22Rv1 (cell line): ENCODE data around the gene ACAP3.

Source experiments
- H3K27ac ChIP-seq: fragments of 450-650 bp; 2 replicates; pipeline ENCODE4 v1.5.1; 2017
- ZFX ChIP-seq: fragments of 450-650 bp; IDR thresholded peaks from 2 replicates; pipeline ENCODE4 v1.6.1; 2017; ENCODE audit warnings: antibody characterized with exemption, borderline replicate concordance
- TF ChIP-seq, protein P1 (sequence below): fragments of 450-650 bp; IDR thresholded peaks from 2 replicates; pipeline ENCODE4 v1.5.1; 2017; ENCODE audit warnings: mild to moderate bottlenecking

ACAP3 gene

DNA sequence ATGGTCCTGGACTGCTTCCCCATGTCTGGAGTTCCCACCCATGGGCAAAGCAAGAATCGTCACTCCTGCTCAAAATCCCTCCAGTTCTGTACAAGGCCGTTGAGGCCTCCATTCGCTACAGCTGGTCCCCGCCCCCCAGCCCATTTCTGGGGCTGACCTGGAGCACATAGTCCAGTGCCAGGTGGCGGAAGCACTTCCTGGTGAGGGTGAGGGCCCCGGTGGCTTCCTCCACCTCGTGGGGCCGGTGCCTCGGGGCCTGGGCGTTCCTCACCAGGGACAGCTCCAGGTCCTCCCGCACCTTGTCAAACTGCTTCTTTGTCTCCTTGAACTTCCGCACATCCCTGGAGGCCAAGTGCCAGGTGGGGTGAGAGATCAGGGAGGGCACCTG is 7.4 kb downstream of the ACAP3 start:
- TF ChIP-seq ZFX, result no peak
- TF ChIP-seq, protein P1, sequence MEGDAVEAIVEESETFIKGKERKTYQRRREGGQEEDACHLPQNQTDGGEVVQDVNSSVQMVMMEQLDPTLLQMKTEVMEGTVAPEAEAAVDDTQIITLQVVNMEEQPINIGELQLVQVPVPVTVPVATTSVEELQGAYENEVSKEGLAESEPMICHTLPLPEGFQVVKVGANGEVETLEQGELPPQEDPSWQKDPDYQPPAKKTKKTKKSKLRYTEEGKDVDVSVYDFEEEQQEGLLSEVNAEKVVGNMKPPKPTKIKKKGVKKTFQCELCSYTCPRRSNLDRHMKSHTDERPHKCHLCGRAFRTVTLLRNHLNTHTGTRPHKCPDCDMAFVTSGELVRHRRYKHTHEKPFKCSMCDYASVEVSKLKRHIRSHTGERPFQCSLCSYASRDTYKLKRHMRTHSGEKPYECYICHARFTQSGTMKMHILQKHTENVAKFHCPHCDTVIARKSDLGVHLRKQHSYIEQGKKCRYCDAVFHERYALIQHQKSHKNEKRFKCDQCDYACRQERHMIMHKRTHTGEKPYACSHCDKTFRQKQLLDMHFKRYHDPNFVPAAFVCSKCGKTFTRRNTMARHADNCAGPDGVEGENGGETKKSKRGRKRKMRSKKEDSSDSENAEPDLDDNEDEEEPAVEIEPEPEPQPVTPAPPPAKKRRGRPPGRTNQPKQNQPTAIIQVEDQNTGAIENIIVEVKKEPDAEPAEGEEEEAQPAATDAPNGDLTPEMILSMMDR, result no peak
- H3K27ac ChIP-seq, result no peak overlapping the region

DNA sequence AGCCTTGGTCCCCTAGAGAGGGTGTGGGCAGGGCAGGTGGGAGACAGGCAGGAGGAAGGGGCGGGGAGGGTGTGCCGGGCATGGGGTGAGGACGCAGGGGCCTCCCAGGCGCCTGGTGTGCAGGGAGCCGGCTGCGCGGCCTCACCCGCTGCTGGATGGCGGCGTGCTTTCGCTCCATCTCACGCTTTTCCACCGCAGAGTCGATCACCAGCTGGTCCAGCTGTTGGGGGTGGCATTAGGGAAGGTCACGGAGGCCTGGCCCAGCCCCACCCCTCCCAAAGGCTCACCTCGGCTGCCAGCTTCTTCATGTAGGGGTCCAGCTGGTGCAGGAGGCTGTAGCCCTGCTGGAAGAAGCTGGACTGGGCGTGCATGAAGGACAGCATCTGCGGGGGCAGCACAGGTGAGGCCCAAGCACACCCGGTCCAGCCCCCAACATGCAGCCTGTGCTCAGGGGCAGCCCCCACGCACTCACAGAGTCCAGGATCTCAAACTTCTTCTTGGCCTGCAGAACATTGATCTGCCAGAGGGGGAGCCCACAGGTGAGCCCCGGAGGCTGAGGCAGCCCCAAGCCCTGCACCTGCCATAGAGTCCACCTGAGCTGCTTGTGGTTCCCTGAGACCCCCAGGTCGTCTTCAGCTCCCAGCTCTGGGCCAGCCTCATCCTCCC is 7.9 kb downstream of the ACAP3 start:
- H3K27ac ChIP-seq, result no peak overlapping the region
- TF ChIP-seq, protein P1, result peak; percentile 33
- TF ChIP-seq ZFX, result no peak

DNA sequence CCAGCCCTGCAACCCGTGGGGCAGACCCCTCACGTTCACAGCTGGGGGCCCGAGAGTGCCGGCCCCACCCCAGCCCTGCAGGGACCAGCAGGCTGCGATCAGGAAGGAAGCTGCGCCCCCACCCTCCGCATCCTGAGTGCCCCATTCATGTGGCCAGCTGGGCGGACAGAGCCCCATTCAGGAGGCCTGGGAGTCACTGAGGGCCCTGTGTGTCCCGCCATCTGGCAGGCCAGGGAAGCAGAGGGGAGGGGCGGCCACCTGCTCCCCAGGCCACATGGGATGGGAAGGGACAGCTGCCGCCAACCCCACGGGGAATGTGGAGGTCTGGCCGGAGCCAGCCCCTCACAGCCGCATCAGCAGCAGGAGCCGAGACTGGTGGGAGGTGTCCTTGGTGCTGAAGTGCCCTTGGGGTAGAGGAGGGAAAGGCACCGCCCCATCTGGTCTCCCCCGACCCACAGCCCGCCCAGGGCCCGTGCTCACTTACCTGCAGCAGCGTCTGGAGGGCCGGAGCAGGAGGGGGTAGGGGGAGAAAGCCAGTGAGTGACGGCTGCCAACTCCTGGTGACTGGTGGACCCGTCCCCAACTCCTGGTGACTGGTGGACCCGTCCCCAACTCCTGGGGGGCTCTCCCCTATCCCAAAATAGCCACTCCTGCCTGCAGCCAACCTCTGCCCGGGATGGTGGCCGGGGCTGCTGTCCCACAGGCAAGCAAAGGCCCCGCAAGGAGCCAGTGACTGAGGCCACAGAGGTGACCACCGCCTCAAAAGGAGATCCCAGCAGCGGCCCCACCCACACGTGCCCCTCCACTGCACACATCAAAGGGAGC is 8.7 kb downstream of the ACAP3 start:
- no peak for TF ChIP-seq ZFX
- TF ChIP-seq, protein P1, result no peak
- no peak overlapping the region for H3K27ac ChIP-seq

DNA sequence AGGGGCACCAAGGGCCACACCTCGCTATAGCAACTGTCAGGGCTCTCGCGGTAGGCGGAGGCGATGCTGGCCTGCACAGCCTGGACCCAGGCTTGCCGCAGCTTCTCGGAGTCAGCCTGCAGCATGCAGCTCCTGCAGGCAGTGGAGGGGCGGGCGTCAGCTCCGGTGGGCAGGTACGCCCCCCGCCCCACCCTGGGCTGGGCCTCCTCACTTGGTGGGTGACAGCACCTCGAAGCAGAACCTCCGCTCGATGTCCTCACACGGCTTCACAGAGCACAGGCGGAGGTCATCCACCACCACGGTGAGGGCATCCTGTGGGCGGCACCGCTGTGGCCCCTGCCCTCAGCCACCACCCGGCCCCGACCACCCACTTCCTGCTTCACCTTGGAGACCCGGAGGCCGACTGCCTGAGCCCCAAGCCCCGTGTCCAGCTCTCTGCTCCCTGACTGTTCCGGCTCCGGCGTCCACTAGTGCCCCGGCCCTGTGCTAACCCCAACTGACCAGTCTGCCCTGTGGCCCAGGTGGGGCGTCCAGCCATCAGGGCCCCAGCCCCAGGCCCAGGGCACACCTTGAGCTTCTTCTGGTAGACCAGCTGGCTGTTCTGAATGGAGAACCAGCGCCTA is 9.8 kb downstream of the ACAP3 start:
- TF ChIP-seq ZFX, result no peak
- TF ChIP-seq, protein P1, result no peak
- no peak overlapping the region for H3K27ac ChIP-seq

DNA sequence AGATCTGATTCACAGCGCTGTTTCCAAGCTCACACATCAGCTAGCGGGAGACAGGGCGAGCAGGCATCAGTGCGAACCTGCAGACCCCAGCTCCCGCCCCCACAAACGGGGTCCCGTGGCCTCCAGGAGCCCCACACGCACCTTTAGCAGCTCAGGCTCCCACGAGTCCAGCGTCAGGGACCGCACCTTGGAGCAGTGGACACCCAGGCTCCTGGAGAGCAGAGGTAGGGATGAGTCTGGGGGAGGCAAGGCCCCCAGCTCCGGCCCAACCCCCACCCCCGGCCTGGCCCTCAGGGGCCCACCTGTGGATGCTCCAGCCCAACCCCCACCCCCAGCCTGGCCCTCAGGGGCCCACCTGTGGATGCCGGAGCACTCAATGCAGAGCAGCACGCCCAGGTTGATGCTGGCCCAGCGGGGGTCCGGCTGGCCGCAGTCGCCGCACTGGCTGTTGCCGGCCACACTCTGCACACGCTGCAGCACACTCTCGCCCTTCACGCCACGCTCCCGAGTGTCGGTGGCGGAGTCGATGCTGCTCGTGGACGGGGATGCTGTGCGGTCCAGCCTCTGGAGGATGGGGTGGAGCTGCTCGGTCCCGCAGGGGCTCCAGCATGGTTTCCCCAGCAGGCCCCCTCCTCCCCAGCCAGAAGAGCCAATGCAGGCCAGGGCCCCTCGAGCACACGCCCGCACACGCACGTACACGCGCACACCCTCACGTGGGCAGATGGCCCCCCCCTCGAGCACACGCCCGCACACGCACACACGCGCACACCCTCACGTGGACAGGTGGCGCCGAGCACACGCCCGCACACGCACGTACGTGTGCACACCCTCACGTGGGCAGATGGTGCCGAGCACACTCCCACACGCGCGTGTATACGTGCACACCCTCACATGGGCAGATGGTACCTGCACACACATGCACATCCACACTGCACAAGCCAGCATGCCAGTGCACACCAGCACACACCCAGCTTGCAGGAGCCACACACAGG is 11.4 kb downstream of the ACAP3 start:
- TF ChIP-seq ZFX, result no peak
- TF ChIP-seq, protein P1, result no peak
- no peak overlapping the region for H3K27ac ChIP-seq

DNA sequence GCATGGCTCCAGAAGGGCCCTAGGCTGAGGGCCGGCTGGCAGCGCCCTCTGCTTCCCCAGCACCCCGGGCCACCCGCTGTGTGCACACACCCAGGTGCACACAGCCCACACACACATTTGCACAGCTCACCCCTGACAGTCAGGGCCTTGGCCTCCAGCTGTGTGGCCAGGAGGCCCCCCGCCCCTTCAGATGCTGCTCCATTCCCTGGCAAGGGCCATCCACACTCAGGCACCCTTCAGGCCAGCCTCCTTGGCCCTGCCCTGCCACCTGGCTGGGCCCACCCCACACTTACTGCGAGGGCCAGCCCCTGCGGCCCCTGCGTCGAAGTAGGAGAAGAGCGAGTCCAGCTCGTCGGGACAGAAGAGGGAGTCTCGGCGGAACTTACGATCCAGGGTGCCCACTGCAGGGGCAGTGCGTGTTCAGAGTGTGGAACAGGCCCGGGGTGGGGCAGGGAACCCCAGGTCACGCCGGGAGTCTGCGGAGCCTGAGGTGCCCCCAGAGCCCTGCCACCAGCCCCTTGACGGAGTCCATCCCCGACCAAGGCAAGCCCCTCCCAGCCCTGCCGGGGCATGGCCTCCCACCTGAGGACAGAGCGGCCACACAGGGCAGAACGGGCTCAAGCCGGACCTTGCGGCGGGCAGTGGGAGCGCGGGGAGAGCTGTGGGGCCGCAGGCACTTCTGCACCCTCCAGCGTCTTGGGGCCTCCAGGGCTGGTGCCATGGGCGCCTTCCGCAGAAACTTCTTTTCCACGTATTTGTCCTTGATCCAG is 12.4 kb downstream of the ACAP3 start:
- no peak for TF ChIP-seq ZFX
- TF ChIP-seq, protein P1, result no peak

More for the DNA sequence above, 12.4 kb downstream of the ACAP3 start:
- H3K27ac ChIP-seq, result no peak overlapping the region
